Raji (cell line): ENCODE results near the gene PRKAG2.

Experiments
- POLR2A ChIP-seq: IDR thresholded peaks from 2 replicates; pipeline ENCODE4 v1.6.1; 2011; ENCODE audit warnings: low read depth, low read length, control low read depth; ENCODE audit not compliant: insufficient read depth

PRKAG2 gene

GRCh38 chr7:151903249-151904032 is 26.5 kb upstream of the PRKAG2 start:
- TF ChIP-seq POLR2A: no peak

GRCh38 chr7:151902311-151902710 is 25.4 kb upstream of the PRKAG2 start:
- no peak for TF ChIP-seq POLR2A

- TF ChIP-seq POLR2A: no peak
These were observed 24.9 kb upstream of the PRKAG2 start for GRCh38 chr7:151901828-151902227.

GRCh38 chr7:151900986-151901621 is 24.2 kb upstream of the PRKAG2 start:
- TF ChIP-seq POLR2A: no peak

GRCh38 chr7:151900591-151900985 is 23.7 kb upstream of the PRKAG2 start:
- no peak for TF ChIP-seq POLR2A

GRCh38 chr7:151899513-151900360 is 22.8 kb upstream of the PRKAG2 start:
- TF ChIP-seq POLR2A: no peak

- no peak for TF ChIP-seq POLR2A
These were observed 21.2 kb upstream of the PRKAG2 start for GRCh38 chr7:151897951-151898686.

GRCh38 chr7:151897161-151897731 is 20.3 kb upstream of the PRKAG2 start:
- TF ChIP-seq POLR2A: no peak

- no peak for TF ChIP-seq POLR2A
These were observed 19.6 kb upstream of the PRKAG2 start for GRCh38 chr7:151896486-151896885.

- TF ChIP-seq POLR2A: no peak
These were observed 19.2 kb upstream of the PRKAG2 start for GRCh38 chr7:151896086-151896485.

- no peak for TF ChIP-seq POLR2A
These were observed 18.7 kb upstream of the PRKAG2 start for GRCh38 chr7:151895631-151896031.

- no peak for TF ChIP-seq POLR2A
These were observed 18.2 kb upstream of the PRKAG2 start for GRCh38 chr7:151895008-151895630.

GRCh38 chr7:151894111-151895007 is 17.4 kb upstream of the PRKAG2 start:
- TF ChIP-seq POLR2A: no peak

- TF ChIP-seq POLR2A: no peak
These were observed 16.5 kb upstream of the PRKAG2 start for GRCh38 chr7:151893405-151893923.

- no peak for TF ChIP-seq POLR2A
These were observed 14.8 kb upstream of the PRKAG2 start for GRCh38 chr7:151891753-151892152.
